H1 (cell line): ENCODE measurements around the gene SLX4. TPM values are rescaled to one million over a fixed set of nuclear protein-coding genes. Genes with fewer than 3 reads are reported as not detected.

Experiments
- CTCF ChIA-PET: fragments of 300-600 bp; sonication (Branson Sonifier 250); formaldehyde crosslinking; loops from one replicate; lab custom pipeline; 2021; ENCODE audit not compliant: partially characterized antibody; lab: Charles Lee
- POLR2A ChIA-PET: fragments of 300-600 bp; sonication (Branson Sonifier 250); formaldehyde crosslinking; loops from one replicate; lab custom pipeline; 2021; ENCODE audit warnings: inconsistent platforms; ENCODE audit not compliant: partially characterized antibody; lab: Charles Lee
- DNase-seq, 2 experiments: peaks; one replicate each; pipeline versions ENCODE4 v3.0.0 to v3.0.0-alpha.2; 2010 to 2022; ENCODE audit warnings: low spot score in 2 of 2, low read depth in 1 of 2, mixed read lengths in 1 of 2
- FAIRE-seq: peaks from 2 replicates; lab custom pipeline; 2011; peaks lifted over from hg19 to GRCh38; lab: Jason Lieb, UNC
- H2AFZ ChIP-seq: 2 replicates; pipeline ENCODE4 v1.8.1; 2012; ENCODE audit warnings: low read length, inconsistent platforms
- H2AK5ac ChIP-seq: 2 replicates; pipeline ENCODE4 v1.6.1; 2013; ENCODE audit warnings: low read depth, low read length
- H2BK120ac ChIP-seq: replicated peaks from 2 replicates; pipeline ENCODE3; 2013; ENCODE audit warnings: low read depth, low read length, inconsistent platforms
- H2BK12ac ChIP-seq: 2 replicates; pipeline ENCODE4 v1.6.1; 2013; ENCODE audit warnings: low read depth, low read length
- H2BK15ac ChIP-seq: 2 replicates; pipeline ENCODE4 v1.6.1; 2013; ENCODE audit warnings: low read length
- H2BK20ac ChIP-seq: 2 replicates; pipeline ENCODE4 v1.6.1; 2013; ENCODE audit warnings: low read length
- H2BK5ac ChIP-seq: 2 replicates; pipeline ENCODE4 v1.6.1; 2013; ENCODE audit warnings: low read depth, low read length
- H3K14ac ChIP-seq: 2 replicates; pipeline ENCODE4 v1.6.1; 2013; ENCODE audit warnings: inconsistent platforms; ENCODE audit not compliant: insufficient read length
- H3K18ac ChIP-seq: 2 replicates; pipeline ENCODE4 v1.6.1; 2013; ENCODE audit warnings: low read length; ENCODE audit errors: extremely low read depth
- H3K23ac ChIP-seq: 2 replicates; pipeline ENCODE4 v1.6.1; 2013; ENCODE audit warnings: inconsistent platforms; ENCODE audit not compliant: insufficient read length
- H3K23me2 ChIP-seq: 2 replicates; pipeline ENCODE4 v1.6.1; 2013; ENCODE audit warnings: low read depth, low read length
- H3K27ac ChIP-seq: 2 replicates; pipeline ENCODE4 v1.6.1; 2011; ENCODE audit warnings: low read depth, low read length, inconsistent platforms
- H3K27me3 ChIP-seq, 4 experiments: replicated peaks in 1 of 4; 1 replicate in 1 of 4; 2 replicates in 3 of 4; pipeline versions ENCODE4 v1.6.1 to v1.8.1; 2011 to 2013; ENCODE audit warnings: low read length in 3 of 4, mild to moderate bottlenecking in 3 of 4, inconsistent platforms in 2 of 4, mixed read lengths in 2 of 4, moderate library complexity in 1 of 4; ENCODE audit not compliant: control insufficient read depth in 3 of 4, insufficient read depth in 3 of 4; ENCODE audit errors: extremely low read depth in 1 of 4
- H3K36me3 ChIP-seq, 4 experiments: 2 replicates each; pipeline versions ENCODE4 v1.6.1 to v1.8.1; 2011 to 2013; ENCODE audit warnings: mild to moderate bottlenecking in 4 of 4, low read length in 3 of 4, moderate library complexity in 2 of 4, control low read depth in 1 of 4, inconsistent platforms in 1 of 4; ENCODE audit not compliant: insufficient read depth in 4 of 4, control insufficient read depth in 2 of 4
- H3K4ac ChIP-seq: replicated peaks from 2 replicates; pipeline ENCODE3; 2013; ENCODE audit warnings: low read length, low read depth, mixed read lengths, inconsistent platforms; ENCODE audit not compliant: insufficient read length
- H3K4me1 ChIP-seq, 4 experiments: replicated peaks in 1 of 4; 1 replicate in 1 of 4; 2 replicates in 3 of 4; pipeline versions ENCODE4 v1.6.1 to v1.8.1; 2011 to 2013; ENCODE audit warnings: low read length in 3 of 4, inconsistent platforms in 2 of 4, mixed read lengths in 1 of 4; ENCODE audit not compliant: insufficient read depth in 4 of 4, control insufficient read depth in 3 of 4
- H3K4me2 ChIP-seq, 2 experiments: 2 replicates each; pipeline versions ENCODE4 v1.6.1 to v1.8.1; 2011 to 2013; ENCODE audit warnings: low read depth in 2 of 2, low read length in 2 of 2, control low read depth in 1 of 2, inconsistent platforms in 1 of 2, mild to moderate bottlenecking in 1 of 2; ENCODE audit not compliant: insufficient read depth in 1 of 2
- H3K4me3 ChIP-seq, 4 experiments: fragments of 200-600, 300-600 bp in 1 of 4; sonication (generic), shearing (Covaris generic), sonication (Bioruptor Twin) in 1 of 4; 2 replicates each; pipeline versions ENCODE4 v1.5.1 to v1.8.1; 2011 to 2016; ENCODE audit warnings: low read length in 4 of 4, low read depth in 3 of 4, control low read depth in 2 of 4, inconsistent platforms in 2 of 4, mild to moderate bottlenecking in 2 of 4, mixed read lengths in 1 of 4, moderate library complexity in 1 of 4; ENCODE audit not compliant: insufficient read depth in 2 of 4; ENCODE audit errors: extremely low read depth in 1 of 4
- H3K56ac ChIP-seq: replicated peaks from 2 replicates; pipeline ENCODE3; 2013; ENCODE audit warnings: low read depth, mild to moderate bottlenecking, mixed read lengths, low read length, inconsistent platforms; ENCODE audit not compliant: insufficient read length
- H3K79me1 ChIP-seq: 2 replicates; pipeline ENCODE4 v1.6.1; 2013; ENCODE audit warnings: low read depth, low read length, control low read depth
- H3K79me2 ChIP-seq, 2 experiments: 2 replicates each; pipeline versions ENCODE4 v1.6.1 to v1.8.1; 2012 to 2013; ENCODE audit warnings: low read length in 2 of 2, mild to moderate bottlenecking in 2 of 2, inconsistent platforms in 1 of 2; ENCODE audit not compliant: insufficient read depth in 2 of 2, control insufficient read depth in 1 of 2
- H3K9ac ChIP-seq, 4 experiments: replicated peaks in 1 of 4; 1 replicate in 1 of 4; 2 replicates in 3 of 4; pipeline versions ENCODE4 v1.6.1 to v1.8.1; 2011 to 2013; ENCODE audit warnings: low read depth in 3 of 4, low read length in 3 of 4, control low read depth in 2 of 4, mild to moderate bottlenecking in 2 of 4, moderate library complexity in 2 of 4, inconsistent platforms in 1 of 4; ENCODE audit errors: extremely low read depth in 1 of 4
- H3K9me3 ChIP-seq, 2 experiments: 2 replicates each; pipeline versions ENCODE4 v1.6.1 to v1.8.1; 2012 to 2013; ENCODE audit warnings: mild to moderate bottlenecking in 2 of 2, moderate library complexity in 2 of 2, control low read depth in 1 of 2, inconsistent platforms in 1 of 2, low read depth in 1 of 2, low read length in 1 of 2, mixed read lengths in 1 of 2; ENCODE audit not compliant: insufficient read depth in 2 of 2
- H4K20me1 ChIP-seq, 2 experiments: replicated peaks in 1 of 2; 2 replicates each; pipeline versions ENCODE3 to v1.8.1; 2011 to 2013; ENCODE audit warnings: inconsistent platforms in 2 of 2, low read length in 2 of 2, mild to moderate bottlenecking in 1 of 2; ENCODE audit not compliant: insufficient read depth in 2 of 2, control insufficient read depth in 1 of 2
- H4K5ac ChIP-seq: 2 replicates; pipeline ENCODE4 v1.6.1; 2013; ENCODE audit warnings: low read length, low read depth, mixed read lengths, inconsistent platforms; ENCODE audit not compliant: insufficient read length
- H4K8ac ChIP-seq: 2 replicates; pipeline ENCODE4 v1.8.0; 2013; ENCODE audit warnings: mild to moderate bottlenecking, moderate library complexity, low read length, inconsistent platforms; ENCODE audit not compliant: insufficient read depth; ENCODE audit errors: extremely low read depth
- H4K91ac ChIP-seq: replicated peaks from 2 replicates; pipeline ENCODE3; 2013; ENCODE audit warnings: low read length, mixed read lengths, inconsistent platforms; ENCODE audit not compliant: insufficient read length
- BRCA1 ChIP-seq: IDR thresholded peaks from 2 replicates; pipeline ENCODE4 v1.6.1; 2012; ENCODE audit warnings: low read depth, low read length, improper control_type of control experiment
- CHD2 ChIP-seq: IDR thresholded peaks from 2 replicates; pipeline ENCODE4 v1.6.1; 2012; ENCODE audit warnings: low read length, improper control_type of control experiment
- CTBP2 ChIP-seq: IDR thresholded peaks from 2 replicates; pipeline ENCODE4 v1.7.0; 2011; ENCODE audit warnings: borderline replicate concordance, mild to moderate bottlenecking, moderate library complexity, mixed read lengths, low read length; ENCODE audit not compliant: insufficient read depth, insufficient read length
- HDAC6 ChIP-seq: IDR thresholded peaks from one replicate; pipeline ENCODE4 v1.7.1; 2012; ENCODE audit warnings: low read depth, mild to moderate bottlenecking, inconsistent platforms, low read length, moderate library complexity
- NANOG ChIP-seq: IDR thresholded peaks from 2 replicates; pipeline ENCODE4 v1.6.1; 2011; ENCODE audit warnings: low read length, low read depth, mild to moderate bottlenecking, inconsistent platforms; ENCODE audit not compliant: insufficient read depth, poor library complexity, severe bottlenecking
- POLR2AphosphoS5 ChIP-seq: IDR thresholded peaks from 2 replicates; pipeline ENCODE4 v1.6.1; 2011; ENCODE audit warnings: low read depth, low read length
- POU5F1 ChIP-seq: IDR thresholded peaks from 2 replicates; pipeline ENCODE4 v1.6.1; 2011; ENCODE audit warnings: low read depth, mild to moderate bottlenecking, low read length, moderate library complexity
- SIX5 ChIP-seq: IDR thresholded peaks from 2 replicates; pipeline ENCODE4 v1.6.1; 2011; ENCODE audit warnings: mild to moderate bottlenecking, low read depth, low read length
- TAF1 ChIP-seq: IDR thresholded peaks from 2 replicates; pipeline ENCODE4 v1.6.1; 2011; ENCODE audit warnings: mild to moderate bottlenecking, low read depth, low read length
- ZNF274 ChIP-seq: IDR thresholded peaks from 2 replicates; pipeline ENCODE4 v1.7.0; 2012; ENCODE audit warnings: low read length, borderline replicate concordance; ENCODE audit errors: extremely low read depth
- WGBS, 2 experiments: shearing (Covaris generic) in 1 of 2; methylation state at CpG; one replicate each; pipeline versions ENCODE4 v1.1.6 to v1.1.7; 2013 to 2015; ENCODE audit warnings: low lambda C conversion rate in 2 of 2, mixed read lengths in 2 of 2, inconsistent platforms in 1 of 2, low coverage in 1 of 2, missing lambda C conversion rate in 1 of 2; ENCODE audit not compliant: insufficient replicate concordance in 2 of 2, insufficient coverage in 1 of 2, insufficient read length in 1 of 2; ENCODE audit errors: extremely low coverage in 1 of 2, missing lambda C conversion rate in 1 of 2; 5-methylcytosine and 5-hydroxymethylcytosine counted together
- polyA plus RNA-seq, 7 experiments: library from polyadenylated mRNA; depleted of rRNA in 3 of 7; stranded (reverse) in 5 of 7; unstranded in 2 of 7; fragments of >200 nt in 5 of 7; fragments of 200-250 nt in 2 of 7; gene quantifications; 1 replicate in 5 of 7; 2 replicates in 1 of 7; 4 replicates in 1 of 7; pipeline versions ENCODE4 v1.2.1 to v1.2.3, GENCODE V29; 2011 to 2013; ENCODE audit warnings: missing spikeins in 2 of 7, mixed read lengths in 2 of 7
- total RNA-seq: library from RNA; stranded (reverse); fragmentation: NEBNext Ultra II Directional; extraction: Animal tissue kit (Norgen Biotek cat#: 25700); gene quantifications from 2 replicates; pipeline ENCODE4 v1.2.1, GENCODE V29; 2021
- TF ChIP-seq, protein P1 (sequence below), 3 experiments: IDR thresholded peaks; 1 replicate in 2 of 3; 2 replicates in 1 of 3; pipeline versions ENCODE4 v1.5.1 to v1.6.1; 2011; ENCODE audit warnings: low read length in 3 of 3, mild to moderate bottlenecking in 3 of 3, inconsistent platforms in 2 of 3, low read depth in 1 of 3, moderate library complexity in 1 of 3; ENCODE audit not compliant: insufficient read depth in 1 of 3; ENCODE audit errors: control extremely low read depth in 1 of 3

Gene SLX4
- total and polyA plus RNA-seq, 2 of the 8 experiments (the other 6 are each of a cell fraction or from before 2014, with no cell fraction given) = 4.4 to 11.4 TPM

DNA sequence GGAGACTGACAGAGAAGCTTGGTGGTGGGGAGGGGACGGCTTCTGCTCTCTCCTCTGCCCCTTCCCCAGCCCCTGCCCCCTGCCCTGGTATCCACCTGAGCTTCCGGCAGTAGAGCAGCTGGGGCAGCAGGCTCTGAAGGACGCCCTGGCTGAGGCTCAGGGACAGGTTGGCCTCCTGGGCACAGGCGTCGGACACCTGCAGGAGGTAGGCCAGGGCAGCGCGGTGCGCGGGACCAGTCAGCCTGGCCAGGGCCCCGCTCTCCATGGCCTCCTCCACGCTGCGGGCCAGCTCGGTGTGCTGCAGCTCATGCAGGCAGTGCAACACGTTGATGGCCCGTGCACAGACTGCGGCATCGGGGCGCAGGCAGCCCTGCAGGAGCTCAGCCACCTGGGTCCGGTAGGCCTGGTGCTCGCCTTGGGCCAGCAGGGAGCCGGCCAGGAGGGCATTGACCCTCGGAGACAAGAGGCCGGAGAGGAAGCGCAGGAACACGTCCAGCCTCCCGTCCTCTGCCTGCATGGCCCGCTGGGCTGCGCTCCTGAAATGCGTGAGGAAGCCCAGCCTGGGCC lies 48.4 kb downstream of the SLX4 start:
- H2AK5ac ChIP-seq = no peak overlapping the region
- H3K56ac ChIP-seq = no peak overlapping the region
- WGBS, 2 experiments = 93% methylated on average over 22 of the region's 29 CpGs; no CpG with 5 or more reads in 1 of the 2 experiments
- H4K8ac ChIP-seq = no peak overlapping the region
- DNase-seq (no peak), FAIRE-seq (no peak)
- H2BK12ac ChIP-seq = no peak overlapping the region
- no peak overlapping the region for H3K27ac ChIP-seq
- no peak overlapping the region for H3K14ac ChIP-seq
- no peak overlapping the region for H3K4me3 ChIP-seq
- H3K27me3 ChIP-seq = no peaks in the 10 kb centered on the region; a peak in 1 of 7 replicates
- H3K4me2 ChIP-seq = no peak overlapping the region
- H3K79me1 ChIP-seq = no peaks in the 10 kb centered on the region
- no peaks in the 10 kb centered on the region for H3K79me2 ChIP-seq
- CTCF ChIA-PET = interaction anchor here (1.8 kb wide), 1 partner anchor 36 kb away, joined by 4 read pairs; no protein-coding TSS in a partner anchor
- no peaks in the 10 kb centered on the region for H3K23me2 ChIP-seq
- POLR2A ChIA-PET = interaction anchor here (0.6 to 1.5 kb wide), 3 partner anchors 10 to 20 kb away, joined by 3 to 5 read pairs (median 3); no protein-coding TSS in a partner anchor
- no peak overlapping the region for H3K9ac ChIP-seq
- H3K18ac ChIP-seq = no peak overlapping the region
- H2BK120ac ChIP-seq = no peak overlapping the region
- H2BK5ac ChIP-seq = no peak overlapping the region
- no peak overlapping the region for H3K4ac ChIP-seq
- peaks cover 0 to 4% (median 2%) of the 10 kb centered on the region in 4 experiments; a peak in 2 of 7 replicates for H3K4me1 ChIP-seq
- H2AFZ ChIP-seq = no peak overlapping the region
- H4K5ac ChIP-seq = no peak overlapping the region
- H4K20me1 ChIP-seq = no peaks in the 10 kb centered on the region
- H3K23ac ChIP-seq = no peak overlapping the region
- no peak overlapping the region for H4K91ac ChIP-seq
- no peak overlapping the region for H2BK15ac ChIP-seq
- H3K9me3 ChIP-seq = no peaks in the 10 kb centered on the region
- H3K36me3 ChIP-seq = no peaks in the 10 kb centered on the region
- no peak overlapping the region for H2BK20ac ChIP-seq
- no peak for TF ChIP-seq CHD2
- no peak for TF ChIP-seq ZNF274
- no peak for TF ChIP-seq BRCA1
- no peak for TF ChIP-seq POU5F1
- TF ChIP-seq HDAC6 = no peak
- TF ChIP-seq POLR2AphosphoS5 = no peak
- TF ChIP-seq NANOG = no peak
- TF ChIP-seq SIX5 = no peak
- TF ChIP-seq, protein P1, sequence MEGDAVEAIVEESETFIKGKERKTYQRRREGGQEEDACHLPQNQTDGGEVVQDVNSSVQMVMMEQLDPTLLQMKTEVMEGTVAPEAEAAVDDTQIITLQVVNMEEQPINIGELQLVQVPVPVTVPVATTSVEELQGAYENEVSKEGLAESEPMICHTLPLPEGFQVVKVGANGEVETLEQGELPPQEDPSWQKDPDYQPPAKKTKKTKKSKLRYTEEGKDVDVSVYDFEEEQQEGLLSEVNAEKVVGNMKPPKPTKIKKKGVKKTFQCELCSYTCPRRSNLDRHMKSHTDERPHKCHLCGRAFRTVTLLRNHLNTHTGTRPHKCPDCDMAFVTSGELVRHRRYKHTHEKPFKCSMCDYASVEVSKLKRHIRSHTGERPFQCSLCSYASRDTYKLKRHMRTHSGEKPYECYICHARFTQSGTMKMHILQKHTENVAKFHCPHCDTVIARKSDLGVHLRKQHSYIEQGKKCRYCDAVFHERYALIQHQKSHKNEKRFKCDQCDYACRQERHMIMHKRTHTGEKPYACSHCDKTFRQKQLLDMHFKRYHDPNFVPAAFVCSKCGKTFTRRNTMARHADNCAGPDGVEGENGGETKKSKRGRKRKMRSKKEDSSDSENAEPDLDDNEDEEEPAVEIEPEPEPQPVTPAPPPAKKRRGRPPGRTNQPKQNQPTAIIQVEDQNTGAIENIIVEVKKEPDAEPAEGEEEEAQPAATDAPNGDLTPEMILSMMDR (IDR thresholded peaks at IDR 0.05; ENCODE audit: control extremely low read depth in 1 of 3, insufficient read depth in 1 of 3, low read depth in 1 of 3, low read length in 3 of 3) = no peak
- TF ChIP-seq CTBP2 = no peak
- TF ChIP-seq TAF1 = no peak
